Measurements from ENCODE around the gene SMG7.

Gene SMG7

DNA sequence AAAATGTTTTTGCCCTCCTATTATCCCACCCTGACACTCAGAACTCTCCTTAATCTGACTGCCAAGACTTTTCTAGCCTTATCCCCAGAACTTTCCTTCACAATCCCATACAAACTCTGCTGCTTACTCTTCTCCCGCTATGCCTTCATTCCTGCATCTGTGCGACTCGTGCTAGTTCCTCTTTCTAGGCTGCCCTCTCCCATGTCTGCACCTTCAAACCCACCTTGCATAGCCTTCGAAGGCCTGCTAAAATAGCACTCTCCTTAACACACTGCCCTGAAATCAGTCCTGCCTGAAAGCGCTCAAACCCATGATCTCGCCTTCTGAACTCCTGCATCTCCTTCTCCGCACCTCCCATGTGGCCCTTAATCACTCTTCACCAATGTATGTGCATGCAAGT lies 120.4 kb downstream of the SMG7 start:
- DNase-seq: no peak

DNA sequence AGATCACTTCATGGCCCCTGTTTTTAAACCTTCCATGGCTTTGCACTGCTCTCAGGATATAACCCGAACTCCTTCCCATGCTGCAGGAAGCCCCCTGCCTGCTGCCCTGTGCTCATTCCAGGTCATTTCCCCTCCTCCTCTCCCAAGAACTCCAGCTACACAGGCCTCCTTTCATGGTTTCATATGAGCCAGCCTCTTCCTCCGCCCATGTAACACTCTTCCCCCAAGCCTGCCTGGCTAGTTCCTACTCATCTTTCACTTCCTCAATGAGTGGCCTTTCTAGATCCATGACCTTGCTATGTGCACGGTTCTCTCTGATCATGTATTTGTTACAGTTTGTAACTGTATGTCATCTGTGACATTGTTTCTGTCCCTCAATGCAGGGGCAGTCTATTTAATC lies 121.1 kb downstream of the SMG7 start:
- peak; percentile 36 for DNase-seq

DNA sequence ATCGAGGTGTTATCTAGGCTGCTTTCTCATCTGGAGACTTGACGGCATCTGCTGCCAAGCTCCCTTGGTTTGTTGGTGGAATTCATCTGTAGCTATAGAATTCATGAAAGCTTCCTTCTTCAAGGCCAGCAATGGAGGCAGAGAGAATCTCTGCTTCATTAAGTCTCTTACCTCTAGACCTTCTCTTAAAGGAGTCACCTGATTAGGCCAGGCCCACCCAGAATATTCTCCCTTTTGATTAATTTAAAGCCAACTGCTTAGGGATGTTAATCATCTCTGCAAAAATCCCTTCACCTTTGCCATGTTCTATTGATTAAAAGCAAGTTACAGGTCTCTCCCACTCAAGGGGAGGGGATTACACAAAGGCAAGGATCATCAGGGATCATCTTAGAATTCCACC lies 123.2 kb downstream of the SMG7 start:
- no peak for DNase-seq

DNA sequence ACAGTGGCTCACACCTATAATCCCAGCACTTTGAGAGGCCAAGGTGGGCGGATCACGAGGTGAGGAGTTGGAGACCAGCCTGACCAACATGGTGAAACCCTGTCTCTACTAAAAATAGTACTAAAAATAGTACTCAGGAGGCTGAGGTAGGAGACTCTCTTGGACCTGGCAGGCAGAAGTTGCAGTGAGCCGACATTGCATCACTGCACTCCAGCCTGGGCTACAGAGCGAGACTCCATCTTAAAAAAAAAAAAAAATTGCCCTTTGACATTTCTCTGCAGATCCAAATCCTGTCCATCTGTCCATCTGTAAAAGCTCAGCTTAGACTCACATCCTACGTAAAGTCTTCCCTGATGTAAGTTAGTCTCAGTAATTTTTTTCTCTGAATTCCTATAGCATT lies 124.2 kb downstream of the SMG7 start:
- DNase-seq: no peak

DNA sequence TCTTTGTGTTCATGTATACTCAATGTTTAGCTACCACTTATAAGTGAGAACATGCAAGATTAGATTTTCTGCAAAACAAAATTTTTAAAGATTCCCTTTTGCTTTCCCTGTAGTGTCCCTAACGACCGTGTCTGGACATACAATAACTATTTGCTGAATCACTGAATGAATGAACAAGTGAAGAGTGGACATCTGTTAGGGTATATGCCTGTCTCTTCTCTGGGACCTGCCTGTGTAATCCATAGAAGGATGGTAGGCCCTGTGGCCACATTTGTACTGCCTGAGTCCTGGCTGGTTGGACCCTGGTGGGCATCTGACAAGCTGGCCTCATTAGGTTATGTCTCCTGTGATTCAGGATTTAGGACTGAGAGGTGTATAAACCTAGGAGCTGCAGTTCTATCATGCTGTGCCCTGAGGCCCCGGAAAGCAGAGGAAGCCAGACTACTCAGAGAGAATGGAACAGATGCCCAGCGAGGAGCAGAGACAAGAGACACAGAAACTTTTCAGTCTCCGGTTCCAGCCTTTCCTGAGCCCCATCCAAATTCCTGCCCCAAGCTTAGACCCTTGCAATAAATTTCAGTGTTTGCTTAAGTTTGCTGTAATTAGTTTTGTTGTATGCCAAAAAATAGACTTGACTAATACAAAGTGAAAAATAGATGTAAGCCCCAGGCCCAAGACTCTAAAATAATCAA lies 125.5 kb downstream of the SMG7 start:
- DNase-seq: no peak

DNA sequence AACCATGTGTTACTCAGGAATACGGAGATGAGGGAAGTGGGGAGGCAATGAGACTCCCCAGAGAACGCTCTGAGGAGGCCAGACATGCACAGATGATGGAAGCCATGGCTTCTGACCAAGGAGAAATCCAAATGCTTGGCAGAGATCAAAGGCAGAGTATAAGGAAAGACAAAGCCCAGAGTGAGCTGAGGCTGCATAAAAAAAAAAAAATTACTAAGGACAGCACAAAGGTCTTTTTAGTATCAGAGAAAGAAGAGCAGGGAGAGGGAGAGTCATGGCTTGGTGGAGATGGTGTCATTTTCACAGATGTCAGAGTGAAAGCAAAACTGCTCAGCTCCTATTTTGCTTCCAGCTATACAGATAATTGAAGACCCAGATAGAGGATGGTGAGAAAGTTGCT lies 126.1 kb downstream of the SMG7 start:
- peak; percentile 56 for DNase-seq

DNA sequence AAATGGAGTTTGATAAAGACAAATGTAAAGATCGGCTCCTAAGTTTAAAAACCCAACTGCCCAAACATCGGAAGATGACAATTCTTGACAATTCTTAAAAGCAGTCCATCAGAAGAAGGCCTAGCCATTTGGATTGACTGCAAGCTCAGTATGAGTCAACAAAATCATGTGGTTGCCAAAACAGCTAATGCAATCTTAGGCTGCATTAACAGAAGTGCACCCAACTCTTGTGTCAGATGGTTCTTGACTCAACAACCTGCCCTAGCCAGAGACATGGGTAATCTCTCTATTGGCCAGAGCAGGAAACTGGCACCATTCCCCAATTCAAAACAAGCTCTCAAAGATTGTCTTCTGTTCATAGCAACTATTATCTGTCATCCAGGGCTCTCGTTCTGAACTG lies 127.8 kb downstream of the SMG7 start:
- DNase-seq: peak; percentile 33

DNA sequence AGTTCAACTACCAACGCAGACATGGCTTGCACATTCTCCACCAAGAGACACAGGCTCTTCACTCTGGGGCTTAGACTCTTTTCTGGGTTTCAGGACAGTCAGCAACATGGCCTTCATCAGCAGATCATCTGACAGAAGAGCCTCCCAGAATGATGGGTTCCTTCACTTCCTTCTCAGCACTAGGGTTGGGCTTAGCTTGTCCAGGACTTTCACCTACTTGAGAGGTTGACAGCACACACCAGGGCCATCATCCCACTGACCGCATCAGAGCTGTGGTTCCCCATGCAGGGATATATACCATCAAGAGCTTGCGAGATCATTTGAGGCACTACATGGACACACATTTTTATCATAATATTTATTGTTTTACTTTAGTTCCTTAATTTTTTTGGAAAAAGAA lies 128.3 kb downstream of the SMG7 start:
- DNase-seq: no peak

DNA sequence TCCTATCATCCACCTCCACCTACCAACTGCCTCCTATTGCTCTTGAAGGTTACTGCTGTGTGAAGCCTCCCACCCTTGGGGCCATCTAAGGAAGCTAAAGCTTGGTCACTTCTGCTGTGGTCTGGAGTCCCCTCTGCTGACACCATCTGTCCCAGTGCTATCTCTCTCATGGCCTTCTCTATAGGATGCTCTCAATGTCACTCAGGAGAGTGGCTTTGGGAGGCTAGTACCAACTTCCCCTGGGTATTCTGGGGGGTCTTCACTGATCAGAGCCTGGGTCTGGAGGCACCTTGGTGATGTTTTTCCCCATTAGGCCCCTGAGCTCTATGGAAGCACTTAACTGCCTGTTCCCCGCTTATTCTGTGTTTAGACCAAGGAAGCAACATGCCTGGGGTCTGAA lies 130.2 kb downstream of the SMG7 start:
- DNase-seq: no peak

Data from OCI-M1 (cell line).